BLaER1 (cell line): ENCODE results near the gene TSPAN16.

Source experiments
- H3K27ac ChIP-seq: shearing (Covaris generic); formaldehyde crosslinking; 2 replicates; pipeline ENCODE4 v1.8.1; 2022
- H3K27me3 ChIP-seq: shearing (Covaris generic); formaldehyde crosslinking; 2 replicates; pipeline ENCODE4 v1.8.1; 2022
- H3K36me3 ChIP-seq: shearing (Covaris generic); formaldehyde crosslinking; 2 replicates; pipeline ENCODE4 v1.8.1; 2022
- H3K4me1 ChIP-seq: shearing (Covaris generic); formaldehyde crosslinking; 2 replicates; pipeline ENCODE4 v1.8.1; 2022
- H3K4me2 ChIP-seq: shearing (Covaris generic); formaldehyde crosslinking; 2 replicates; pipeline ENCODE4 v1.8.1; 2022
- H3K4me3 ChIP-seq: shearing (Covaris generic); formaldehyde crosslinking; 2 replicates; pipeline ENCODE4 v1.8.1; 2022
- H3K9ac ChIP-seq: shearing (Covaris generic); formaldehyde crosslinking; 2 replicates; pipeline ENCODE4 v1.8.1; 2022
- H3K9me3 ChIP-seq: shearing (Covaris generic); formaldehyde crosslinking; 2 replicates; pipeline ENCODE4 v1.8.1; 2022
- H4K20me1 ChIP-seq: shearing (Covaris generic); formaldehyde crosslinking; 2 replicates; pipeline ENCODE4 v1.8.1; 2022
- Cebpa-rat ChIP-seq: shearing (Covaris generic); IDR thresholded peaks from 2 replicates; pipeline ENCODE4 v1.8.1; 2022

Gene TSPAN16

GRCh38 chr19:11295665-11296245, at the start of gene TSPAN16:
TSPAN16 (plus strand) TSS chr19:11296160; CDS start chr19:11296298, 138 bp downstream.
- H3K4me1 ChIP-seq = peaks cover 5% of the 10 kb centered on the region; the same call in 1 of the 2 replicates
- no peaks in the 10 kb centered on the region for H3K36me3 ChIP-seq
- no peak within 1 kb of the TSS for H3K4me3 ChIP-seq
- H4K20me1 ChIP-seq = no peaks in the 10 kb centered on the region
- H3K4me2 ChIP-seq = no peak within 1 kb of the TSS
- H3K9ac ChIP-seq = no peak within 1 kb of the TSS
- TF ChIP-seq Cebpa-rat = no peak
- no peaks in the 10 kb centered on the region for H3K9me3 ChIP-seq
- H3K27me3 ChIP-seq = no peaks in the 10 kb centered on the region
- H3K27ac ChIP-seq = no peak within 1 kb of the TSS

- Histone ChIP-seq H3K4me2 (no peak overlapping the region), H3K27me3 (0 out of 2 replicates have a peak, but pooled peaks cover under 1% of the 10 kb centered on the region), H3K4me3 (no peak overlapping the region), H3K27ac (no peak overlapping the region), H3K9ac (no peak overlapping the region), H4K20me1 (no peaks in the 10 kb centered on the region; the same call in 1 of the 2 replicates), H3K4me1 (no peaks in the 10 kb centered on the region), H3K36me3 (no peaks in the 10 kb centered on the region), H3K9me3 (no peaks in the 10 kb centered on the region)
- no peak for TF ChIP-seq Cebpa-rat
Measured at GRCh38 chr19:11246941-11247340, 49.0 kb upstream of the TSPAN16 start.

GRCh38 chr19:11247391-11247790, 48.6 kb upstream of the TSPAN16 start:
- TF ChIP-seq Cebpa-rat = no peak
- H4K20me1 ChIP-seq = no peaks in the 10 kb centered on the region; the same call in 1 of the 2 replicates
- no peak overlapping the region for H3K4me2 ChIP-seq

GRCh38 chr19:11247934-11248333, 48.0 kb upstream of the TSPAN16 start:
- TF ChIP-seq Cebpa-rat = no peak
- Histone ChIP-seq H3K27ac (no peak overlapping the region), H3K4me1 (no peaks in the 10 kb centered on the region), H3K9ac (no peak overlapping the region), H3K4me3 (no peak overlapping the region), H4K20me1 (no peaks in the 10 kb centered on the region), H3K9me3 (no peaks in the 10 kb centered on the region), H3K27me3 (no peaks in the 10 kb centered on the region), H3K4me2 (no peak overlapping the region), H3K36me3 (no peaks in the 10 kb centered on the region)

More at GRCh38 chr19:11247391-11247790, 48.6 kb upstream of the TSPAN16 start:
- Histone ChIP-seq H3K4me3 (no peak overlapping the region), H3K9me3 (no peaks in the 10 kb centered on the region), H3K27ac (no peak overlapping the region), H3K9ac (no peak overlapping the region), H3K4me1 (no peaks in the 10 kb centered on the region), H3K27me3 (no peaks in the 10 kb centered on the region), H3K36me3 (no peaks in the 10 kb centered on the region)

- no peak overlapping the region for H3K9ac ChIP-seq
- TF ChIP-seq Cebpa-rat = no peak
Measured at GRCh38 chr19:11248852-11249251, 47.1 kb upstream of the TSPAN16 start.

GRCh38 chr19:11251217-11251616, 44.7 kb upstream of the TSPAN16 start:
- no peak overlapping the region for H3K9ac ChIP-seq
- no peaks in the 10 kb centered on the region for H3K4me1 ChIP-seq
- H3K27ac ChIP-seq = no peak overlapping the region
- no peaks in the 10 kb centered on the region for H3K9me3 ChIP-seq
- H3K4me2 ChIP-seq = no peak overlapping the region
- H3K4me3 ChIP-seq = no peak overlapping the region
- peaks cover 18% of the 10 kb centered on the region for H3K27me3 ChIP-seq
- TF ChIP-seq Cebpa-rat = no peak
- H3K36me3 ChIP-seq = no peaks in the 10 kb centered on the region
- peaks cover 18% of the 10 kb centered on the region; the same call in 1 of the 2 replicates for H4K20me1 ChIP-seq

More at GRCh38 chr19:11248852-11249251, 47.1 kb upstream of the TSPAN16 start:
- Histone ChIP-seq H3K4me1 (no peaks in the 10 kb centered on the region), H3K27me3 (no peaks in the 10 kb centered on the region), H3K9me3 (no peaks in the 10 kb centered on the region), H4K20me1 (0 out of 2 replicates have a peak, but pooled peaks cover 6% of the 10 kb centered on the region), H3K4me2 (no peak overlapping the region), H3K36me3 (no peaks in the 10 kb centered on the region), H3K27ac (no peak overlapping the region), H3K4me3 (no peak overlapping the region)

GRCh38 chr19:11251650-11252314, 44.2 kb upstream of the TSPAN16 start:
- Histone ChIP-seq H3K36me3 (no peaks in the 10 kb centered on the region), H4K20me1 (peaks cover 18% of the 10 kb centered on the region; the same call in 1 of the 2 replicates), H3K4me3 (no peak overlapping the region), H3K9ac (no peak overlapping the region), H3K9me3 (no peaks in the 10 kb centered on the region), H3K27me3 (peaks cover 24% of the 10 kb centered on the region), H3K4me1 (no peaks in the 10 kb centered on the region), H3K27ac (no peak overlapping the region), H3K4me2 (no peak overlapping the region)
- no peak for TF ChIP-seq Cebpa-rat

GRCh38 chr19:11252665-11253355, 43.1 kb upstream of the TSPAN16 start:
- peaks cover 28% of the 10 kb centered on the region for H3K27me3 ChIP-seq
- TF ChIP-seq Cebpa-rat = no peak
- no peaks in the 10 kb centered on the region for H3K9me3 ChIP-seq
- no peaks in the 10 kb centered on the region for H3K4me1 ChIP-seq
- H3K9ac ChIP-seq = no peak overlapping the region
- H3K4me2 ChIP-seq = no peak overlapping the region
- H4K20me1 ChIP-seq = peaks cover 18% of the 10 kb centered on the region; the same call in 1 of the 2 replicates
- H3K4me3 ChIP-seq = no peak overlapping the region
- no peaks in the 10 kb centered on the region for H3K36me3 ChIP-seq
- no peak overlapping the region for H3K27ac ChIP-seq

- peaks cover 18% of the 10 kb centered on the region; the same call in 1 of the 2 replicates for H4K20me1 ChIP-seq
- H3K4me2 ChIP-seq = no peak overlapping the region
- H3K4me1 ChIP-seq = no peaks in the 10 kb centered on the region
- no peak overlapping the region for H3K9ac ChIP-seq
- TF ChIP-seq Cebpa-rat = no peak
- no peak overlapping the region for H3K27ac ChIP-seq
- no peaks in the 10 kb centered on the region for H3K36me3 ChIP-seq
- H3K9me3 ChIP-seq = no peaks in the 10 kb centered on the region
- H3K27me3 ChIP-seq = peaks cover 37% of the 10 kb centered on the region
- no peak overlapping the region for H3K4me3 ChIP-seq
Measured at GRCh38 chr19:11254666-11255065, 41.3 kb upstream of the TSPAN16 start.

- Histone ChIP-seq H4K20me1 (peaks cover 18% of the 10 kb centered on the region; the same call in 1 of the 2 replicates), H3K9ac (no peak overlapping the region), H3K27ac (no peak overlapping the region), H3K9me3 (no peaks in the 10 kb centered on the region), H3K36me3 (no peaks in the 10 kb centered on the region), H3K27me3 (peaks cover 52% of the 10 kb centered on the region), H3K4me2 (no peak overlapping the region), H3K4me1 (no peaks in the 10 kb centered on the region), H3K4me3 (no peak overlapping the region)
- no peak for TF ChIP-seq Cebpa-rat
Measured at GRCh38 chr19:11256189-11256588, 39.8 kb upstream of the TSPAN16 start.
